ENCODE data around the gene NPAS4.
A peak's percentile ranks its signal among the peaks of the same experiment; 100 is the strongest.
"Not testable (repeated sequence)": the region's sequence is repeated elsewhere in the genome, so short reads cannot be mapped to it uniquely, and the experiment has no call there.

The NPAS4 gene

GRCh38 chr11:66420671-66421476, at the start of gene NPAS4:
NPAS4 (plus strand) TSS chr11:66421035; CDS start chr11:66421180, 145 bp downstream.
- DNase-seq (ENCODE audit: low spot score): no peak

- DNase-seq (ENCODE audit: low spot score): peak; percentile 72
Observed at GRCh38 chr11:66371627-66372415, 49.0 kb upstream of the NPAS4 start, which contains the start of gene SLC29A2. SLC29A2 (minus strand) TSS chr11:66371760; CDS start chr11:66371591, 169 bp downstream.

GRCh38 chr11:66373265-66373664, 47.6 kb upstream of the NPAS4 start:
- DNase-seq (ENCODE audit: low spot score): no peak

- not testable (repeated sequence) for DNase-seq (ENCODE audit: low spot score)
Observed at GRCh38 chr11:66373690-66374287, 47.0 kb upstream of the NPAS4 start.

- DNase-seq (ENCODE audit: low spot score): peak; percentile 40
Observed at GRCh38 chr11:66380264-66380663, 40.6 kb upstream of the NPAS4 start.

GRCh38 chr11:66384316-66384715, 36.5 kb upstream of the NPAS4 start:
- DNase-seq (ENCODE audit: low spot score): not testable (repeated sequence)

- peak; percentile 85 for DNase-seq (ENCODE audit: low spot score)
Observed at GRCh38 chr11:66386171-66387069, 34.4 kb upstream of the NPAS4 start.

- DNase-seq (ENCODE audit: low spot score): peak; percentile 72
Observed at GRCh38 chr11:66388780-66389386, 32.0 kb upstream of the NPAS4 start.

- no peak for DNase-seq (ENCODE audit: low spot score)
Observed at GRCh38 chr11:66391322-66391721, 29.5 kb upstream of the NPAS4 start.

- DNase-seq (ENCODE audit: low spot score): no peak
Observed at GRCh38 chr11:66393954-66394353, 26.9 kb upstream of the NPAS4 start.

GRCh38 chr11:66407651-66408050, 13.2 kb upstream of the NPAS4 start:
- no peak for DNase-seq (ENCODE audit: low spot score)

GRCh38 chr11:66408488-66409214, 12.2 kb upstream of the NPAS4 start:
- peak; percentile 81 for DNase-seq (ENCODE audit: low spot score)

- DNase-seq (ENCODE audit: low spot score): no peak
Observed at GRCh38 chr11:66409226-66409625, 11.6 kb upstream of the NPAS4 start.

GRCh38 chr11:66410191-66410590, 10.6 kb upstream of the NPAS4 start:
- DNase-seq (ENCODE audit: low spot score): no peak

GRCh38 chr11:66411323-66411722, 9.5 kb upstream of the NPAS4 start:
- DNase-seq (ENCODE audit: low spot score): no peak

- no peak for DNase-seq (ENCODE audit: low spot score)
Observed at GRCh38 chr11:66412110-66412509, 8.7 kb upstream of the NPAS4 start.

GRCh38 chr11:66413167-66413566, 7.7 kb upstream of the NPAS4 start:
- DNase-seq (ENCODE audit: low spot score): no peak

GRCh38 chr11:66414120-66414934, 6.5 kb upstream of the NPAS4 start:
- DNase-seq (ENCODE audit: low spot score): no peak

GRCh38 chr11:66415423-66415822, 5.4 kb upstream of the NPAS4 start:
- DNase-seq (ENCODE audit: low spot score): no peak

GRCh38 chr11:66417000-66417399, 3.8 kb upstream of the NPAS4 start:
- DNase-seq (ENCODE audit: low spot score): no peak

All from kidney tubule cell (primary cell).